Body of pancreas (tissue), 4 donors: Measurements from ENCODE around the gene PLA2G4D.

Experiments
- CTCF ChIP-seq, 7 experiments: fragments of 450-650 bp in 4 of 7; fragments of 200-600 bp in 3 of 7; sonication (generic) in 3 of 7; IDR thresholded peaks; one replicate each; pipeline ENCODE4 v1.5.1; 2016 to 2019; ENCODE audit warnings: antibody characterized with exemption in 7 of 7
- POLR2A ChIP-seq, 3 donors: fragments of 450-650 bp; IDR thresholded peaks; one replicate each; pipeline ENCODE4 v1.6.1; 2016; ENCODE audit warnings: antibody characterized with exemption in 3 of 3, mild to moderate bottlenecking in 2 of 3

DNA sequence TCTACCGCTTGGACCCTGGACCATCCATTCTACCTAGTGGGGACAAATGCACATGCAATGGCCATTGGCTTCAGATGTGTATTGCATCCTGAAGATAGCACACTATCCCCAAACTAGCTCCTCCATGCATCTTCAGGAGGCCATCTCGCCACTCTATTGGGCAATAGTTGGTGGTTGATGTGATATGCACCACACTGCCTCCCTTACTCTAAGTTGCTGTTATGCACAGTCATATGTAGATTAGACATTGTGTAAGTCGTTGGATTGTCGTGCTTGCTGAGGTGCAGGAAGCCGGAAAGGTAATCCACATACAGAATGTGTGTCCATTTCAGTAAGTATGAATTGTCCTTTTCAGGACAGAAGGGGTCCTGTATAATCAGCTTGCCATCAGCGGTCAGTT, 26.7 kb upstream of the PLA2G4D start:
- TF ChIP-seq CTCF (IDR thresholded peaks at IDR 0.05) (no peak), POLR2A (IDR thresholded peaks at IDR 0.05) (no peak)
